Tibial nerve (tissue), 4 donors: ENCODE measurements around the gene IL1R2. TPM values are rescaled to one million over a fixed set of nuclear protein-coding genes. Genes with fewer than 3 reads are reported as not detected.

Source experiments
- DNase-seq, 2 donors: peaks; one replicate each; pipeline ENCODE4 v3.0.0-alpha.2; 2019; ENCODE audit warnings: low spot score in 2 of 2
- H3K27ac ChIP-seq, 4 donors: fragments of 200-600 bp; sonication (generic) in 3 of 4; one replicate each; pipeline ENCODE4 v1.5.1; 2017 to 2019; ENCODE audit warnings: mild to moderate bottlenecking in 1 of 4
- H3K27me3 ChIP-seq, 2 donors: fragments of 200-600 bp; sonication (generic) in 1 of 2; one replicate each; pipeline versions ENCODE4 v1.5.1 to v1.6.0; 2017 to 2019
- H3K36me3 ChIP-seq, 3 donors: fragments of 200-600 bp; sonication (generic); one replicate each; pipeline ENCODE4 v1.5.1; 2018 to 2019
- H3K4me1 ChIP-seq, 4 donors: fragments of 200-600 bp; sonication (generic) in 3 of 4; one replicate each; pipeline ENCODE4 v1.5.1; 2017 to 2019
- H3K4me3 ChIP-seq, 4 donors: fragments of 200-600 bp; sonication (generic) in 3 of 4; one replicate each; pipeline ENCODE4 v1.5.1; 2017 to 2019; ENCODE audit warnings: mild to moderate bottlenecking in 1 of 4, moderate library complexity in 1 of 4
- H3K9me3 ChIP-seq, 4 donors: fragments of 200-600 bp; sonication (generic) in 3 of 4; one replicate each; pipeline ENCODE4 v1.5.1; 2017 to 2019
- CTCF ChIP-seq, 5 experiments: fragments of 200-600 bp in 3 of 5; fragments of 450-650 bp in 2 of 5; sonication (generic) in 3 of 5; IDR thresholded peaks; one replicate each; pipeline ENCODE4 v1.5.1; 2016 to 2019; ENCODE audit warnings: antibody characterized with exemption in 5 of 5, mild to moderate bottlenecking in 3 of 5, moderate library complexity in 2 of 5
- EP300 ChIP-seq, 2 donors: sonication (generic); formaldehyde crosslinking; IDR thresholded peaks; one replicate each; pipeline ENCODE4 v1.6.1; 2017; ENCODE audit warnings: antibody characterized with exemption in 2 of 2, mild to moderate bottlenecking in 1 of 2
- POLR2A ChIP-seq, 2 donors: fragments of 450-650 bp; IDR thresholded peaks; one replicate each; pipeline ENCODE4 v1.6.1; 2017; ENCODE audit warnings: antibody characterized with exemption in 2 of 2, mild to moderate bottlenecking in 2 of 2, moderate library complexity in 2 of 2
- whole genome bisulfite sequencing, 2 donors: methylation state at CpG; one replicate each; pipeline ENCODE4 v1.1.5; 2018; 5-methylcytosine and 5-hydroxymethylcytosine counted together
- total RNA-seq, 4 donors: library from RNA; depleted of rRNA; stranded (reverse); fragments of >200 nt; gene quantifications; one replicate each; pipeline ENCODE4 v1.1.0, GENCODE V29; 2016

Gene IL1R2
- total RNA-seq, 4 donors from 2014 or later, result 3.6 to 17.7 (median 7.5) TPM

DNA sequence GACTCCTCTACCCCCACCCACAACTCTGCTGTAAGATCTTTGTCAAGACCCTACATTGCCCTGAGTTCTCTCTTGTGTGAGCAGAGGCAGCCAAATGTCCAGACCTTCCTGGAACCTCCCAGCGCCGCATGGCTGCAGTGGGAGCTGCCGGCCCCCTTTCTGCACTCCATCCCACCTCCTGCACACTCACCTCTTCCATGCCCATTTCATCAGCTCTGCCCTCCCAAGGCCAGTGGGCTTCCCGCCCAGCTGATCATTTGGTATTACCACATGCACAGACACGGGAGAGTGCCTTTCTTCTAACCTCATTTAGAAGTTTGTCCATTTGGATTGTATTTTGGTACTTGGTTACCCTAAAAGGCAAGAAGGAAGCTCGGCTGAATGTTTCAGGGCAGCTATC lies 2.0 kb downstream of the IL1R2 start:
- Histone ChIP-seq H3K27ac (no peak overlapping the region), H3K4me3 (no peak overlapping the region), H3K4me1 (peaks cover 0 to 7% (median 0%) of the 10 kb centered on the region in 4 donors), H3K27me3 (no peaks in the 10 kb centered on the region), H3K9me3 (no peaks in the 10 kb centered on the region), H3K36me3 (no peaks in the 10 kb centered on the region)
- no peak for DNase-seq
- TF ChIP-seq POLR2A (IDR thresholded peaks at IDR 0.05), result no peak
- no peak for TF ChIP-seq EP300 (IDR thresholded peaks at IDR 0.05)
- no peak for TF ChIP-seq CTCF (IDR thresholded peaks at IDR 0.05)
- 77 to 83% methylated on average over 6 of the region's 6 CpGs for WGBS, 2 donors

DNA sequence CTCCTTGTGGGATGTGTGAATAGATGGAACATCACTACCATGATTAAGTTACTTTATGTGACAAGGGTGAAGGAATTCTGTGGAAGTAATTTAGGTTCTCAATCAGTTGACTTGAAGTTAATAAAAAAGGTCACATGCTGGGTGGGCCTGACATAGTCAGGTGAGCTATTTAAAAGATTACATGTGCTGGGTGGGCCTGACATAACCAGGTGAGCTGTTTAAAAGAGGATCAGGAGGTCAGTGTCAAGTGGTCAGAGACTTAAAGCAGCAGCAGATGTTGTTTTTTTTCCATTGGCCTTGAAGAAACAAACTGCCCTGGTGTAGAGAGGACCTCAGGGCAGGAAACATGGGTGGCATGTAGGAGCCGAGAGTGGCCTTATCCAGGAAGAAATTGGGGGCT lies 3.3 kb downstream of the IL1R2 start:
- no peak overlapping the region for H3K4me3 ChIP-seq
- H3K27ac ChIP-seq, result no peak overlapping the region
- no peak for DNase-seq
- TF ChIP-seq EP300 (IDR thresholded peaks at IDR 0.05), result no peak
- TF ChIP-seq CTCF (IDR thresholded peaks at IDR 0.05), result no peak
- no peaks in the 10 kb centered on the region for H3K36me3 ChIP-seq
- no peaks in the 10 kb centered on the region for H3K9me3 ChIP-seq
- no peaks in the 10 kb centered on the region for H3K27me3 ChIP-seq
- 83% methylated on average over 1 of the region's 1 CpG for WGBS, 2 donors
- H3K4me1 ChIP-seq, result no peaks in the 10 kb centered on the region

DNA sequence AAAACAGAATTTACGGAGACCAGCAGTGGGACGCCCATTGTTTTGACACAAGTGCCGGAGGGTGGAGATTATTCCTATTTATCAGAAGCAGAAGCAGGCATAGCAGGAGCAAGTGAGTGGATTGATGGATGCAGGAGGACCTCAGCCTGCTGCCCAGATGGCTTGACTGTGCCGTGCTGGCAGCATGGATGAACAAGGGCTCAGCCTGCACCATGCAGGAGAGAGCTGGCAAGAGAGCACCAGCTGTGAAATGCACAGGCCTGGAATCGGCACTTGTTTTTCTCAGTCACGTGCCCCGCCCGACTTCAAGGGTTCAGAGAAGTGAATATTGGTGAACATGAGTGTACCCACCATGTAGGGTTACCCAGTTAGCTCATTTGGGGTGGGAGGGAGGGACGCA lies 4.0 kb downstream of the IL1R2 start:
- H3K9me3 ChIP-seq, result no peaks in the 10 kb centered on the region
- H3K4me3 ChIP-seq, result no peak overlapping the region
- TF ChIP-seq EP300 (IDR thresholded peaks at IDR 0.05) (no peak), CTCF (IDR thresholded peaks at IDR 0.05) (no peak), POLR2A (IDR thresholded peaks at IDR 0.05) (no peak)
- no peak for DNase-seq
- no peak overlapping the region for H3K27ac ChIP-seq
- no peaks in the 10 kb centered on the region for H3K4me1 ChIP-seq
- WGBS, 2 donors, result 60 to 81% methylated on average over 6 to 9 of the region's 9 CpGs
- no peaks in the 10 kb centered on the region for H3K36me3 ChIP-seq
- H3K27me3 ChIP-seq, result no peaks in the 10 kb centered on the region

- H3K27ac ChIP-seq, result no peak overlapping the region
- H3K9me3 ChIP-seq, result no peaks in the 10 kb centered on the region
- no peaks in the 10 kb centered on the region for H3K36me3 ChIP-seq
- no peaks in the 10 kb centered on the region for H3K27me3 ChIP-seq
- TF ChIP-seq CTCF (IDR thresholded peaks at IDR 0.05) (no peak), POLR2A (IDR thresholded peaks at IDR 0.05) (no peak), EP300 (IDR thresholded peaks at IDR 0.05) (no peak)
- no peak for DNase-seq
- no peak overlapping the region for H3K4me3 ChIP-seq
- WGBS, 2 donors, result 90 to 97% methylated on average over 2 of the region's 2 CpGs
- no peaks in the 10 kb centered on the region for H3K4me1 ChIP-seq
Observed at GRCh38 chr2:101998556-101998895, 6.8 kb downstream of the IL1R2 start.

DNA sequence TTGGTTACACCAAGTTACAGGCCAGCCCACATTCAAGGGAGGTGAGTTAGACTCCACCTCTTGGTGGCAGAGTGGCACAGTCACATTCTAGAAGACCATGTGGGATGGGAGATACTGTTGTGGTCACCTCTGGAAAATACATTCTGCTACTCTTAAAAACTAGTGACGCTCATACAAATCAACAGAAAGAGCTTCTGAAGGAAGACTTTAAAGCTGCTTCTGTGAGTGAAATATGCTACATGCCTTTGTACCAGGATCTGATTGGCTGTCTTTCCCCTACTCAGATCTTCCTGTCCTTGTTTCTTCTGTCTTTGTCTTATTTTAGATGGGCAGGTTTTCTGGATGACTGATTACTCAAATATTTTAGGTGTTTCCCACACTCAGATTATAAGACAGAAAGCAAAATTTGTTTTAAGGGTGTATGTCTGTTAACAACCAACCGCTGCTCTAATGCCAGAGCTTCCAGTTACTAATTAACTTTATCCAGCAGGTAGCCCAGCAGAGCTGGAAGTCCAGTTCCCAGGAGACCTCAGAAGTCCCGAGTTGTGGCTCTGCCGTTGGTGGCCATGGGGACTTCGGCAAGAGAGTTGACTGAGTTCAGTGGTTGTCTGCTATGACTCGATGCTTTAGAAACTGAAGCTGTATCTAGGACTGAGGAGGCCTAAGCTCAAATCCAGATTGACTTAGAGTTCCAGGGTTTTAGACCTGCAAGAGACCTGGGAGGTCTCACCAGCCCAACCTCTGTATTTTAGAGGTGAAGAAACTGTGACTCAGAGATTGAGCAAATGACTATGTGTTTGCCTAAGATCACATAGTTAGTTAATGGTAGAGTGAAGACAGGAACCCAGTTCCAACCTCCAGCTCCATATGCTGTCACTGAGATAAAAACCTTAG lies 7.4 kb downstream of the IL1R2 start:
- Histone ChIP-seq H3K27ac (no peak overlapping the region), H3K4me3 (no peak overlapping the region), H3K9me3 (no peaks in the 10 kb centered on the region), H3K36me3 (no peaks in the 10 kb centered on the region), H3K27me3 (no peaks in the 10 kb centered on the region), H3K4me1 (peaks cover 0 to 3% (median 1%) of the 10 kb centered on the region in 4 donors)
- DNase-seq, result no peak
- 86 to 90% methylated on average over 6 of the region's 6 CpGs for WGBS, 2 donors
- TF ChIP-seq POLR2A (IDR thresholded peaks at IDR 0.05), result no peak
